ENCODE measurements around the gene THRAP3.

DNA sequence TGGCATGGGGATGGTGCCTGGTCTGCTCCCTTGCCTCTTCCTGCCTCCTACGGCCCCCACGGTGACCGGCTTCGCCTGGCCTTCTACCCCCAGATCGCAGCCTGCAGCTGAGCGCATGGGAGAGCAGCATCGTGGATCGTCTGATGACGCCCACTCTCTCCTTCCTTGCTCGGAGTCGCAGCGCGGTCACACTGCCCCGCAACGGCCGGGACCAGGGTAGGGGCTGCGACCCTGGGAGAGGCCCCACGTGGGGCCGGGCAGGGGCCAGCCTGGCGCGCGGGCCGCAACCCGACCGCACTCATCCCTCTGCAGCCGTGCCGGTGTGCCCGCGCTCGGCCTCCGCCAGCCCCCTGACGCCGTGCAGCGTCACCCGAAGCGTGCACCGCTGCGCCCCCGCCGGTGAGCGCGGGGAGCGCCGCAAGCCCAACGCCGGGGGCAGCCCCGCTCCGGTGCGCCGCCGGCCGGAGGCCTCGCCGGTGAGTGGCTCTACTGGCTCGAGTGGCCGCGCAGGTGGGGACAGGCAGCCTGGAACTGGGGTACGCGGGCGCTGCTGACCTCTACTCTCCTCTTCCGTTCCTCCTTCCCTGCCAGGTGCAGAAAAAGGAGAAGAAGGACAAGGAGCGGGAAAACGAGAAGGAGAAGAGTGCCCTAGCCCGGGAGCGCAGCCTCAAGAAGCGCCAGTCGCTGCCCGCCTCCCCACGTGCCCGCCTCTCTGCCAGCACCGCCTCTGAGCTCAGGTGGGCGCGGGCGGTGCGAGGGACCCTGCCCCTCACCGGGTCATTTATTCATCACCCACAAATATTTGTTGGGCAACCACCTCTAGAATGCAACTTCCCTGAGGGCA is 47.9 kb upstream of the THRAP3 start:
- TF ChIP-seq EZH2 (IDR thresholded peaks at IDR 0.05; ENCODE audit: borderline replicate concordance, low read depth, low read length, severe bottlenecking): no peak
- TF ChIP-seq, protein P1, sequence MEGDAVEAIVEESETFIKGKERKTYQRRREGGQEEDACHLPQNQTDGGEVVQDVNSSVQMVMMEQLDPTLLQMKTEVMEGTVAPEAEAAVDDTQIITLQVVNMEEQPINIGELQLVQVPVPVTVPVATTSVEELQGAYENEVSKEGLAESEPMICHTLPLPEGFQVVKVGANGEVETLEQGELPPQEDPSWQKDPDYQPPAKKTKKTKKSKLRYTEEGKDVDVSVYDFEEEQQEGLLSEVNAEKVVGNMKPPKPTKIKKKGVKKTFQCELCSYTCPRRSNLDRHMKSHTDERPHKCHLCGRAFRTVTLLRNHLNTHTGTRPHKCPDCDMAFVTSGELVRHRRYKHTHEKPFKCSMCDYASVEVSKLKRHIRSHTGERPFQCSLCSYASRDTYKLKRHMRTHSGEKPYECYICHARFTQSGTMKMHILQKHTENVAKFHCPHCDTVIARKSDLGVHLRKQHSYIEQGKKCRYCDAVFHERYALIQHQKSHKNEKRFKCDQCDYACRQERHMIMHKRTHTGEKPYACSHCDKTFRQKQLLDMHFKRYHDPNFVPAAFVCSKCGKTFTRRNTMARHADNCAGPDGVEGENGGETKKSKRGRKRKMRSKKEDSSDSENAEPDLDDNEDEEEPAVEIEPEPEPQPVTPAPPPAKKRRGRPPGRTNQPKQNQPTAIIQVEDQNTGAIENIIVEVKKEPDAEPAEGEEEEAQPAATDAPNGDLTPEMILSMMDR (IDR thresholded peaks at IDR 0.05; ENCODE audit: borderline replicate concordance, extremely low read depth, low read length, poor library complexity, severe bottlenecking): no peak
